A673 (cell line): Measurements from ENCODE around the gene TECPR1.

ENCODE experiments used
- EZH2 ChIP-seq: fragments of 200-600 bp; sonication (generic); IDR thresholded peaks from 2 replicates; pipeline ENCODE4 v1.6.1; 2017; ENCODE audit warnings: borderline replicate concordance, low read depth, mild to moderate bottlenecking, mixed read lengths, antibody characterized with exemption, low read length; ENCODE audit not compliant: poor library complexity, severe bottlenecking
- TF ChIP-seq, protein P1 (sequence below): fragments of 300-800, 200-600 bp; sonication (generic); conservative IDR thresholded peaks from 2 replicates; pipeline ENCODE4 v1.5.1; 2017; ENCODE audit warnings: low read depth, mild to moderate bottlenecking, antibody characterized with exemption, low read length, moderate library complexity, mixed read lengths

DNA sequence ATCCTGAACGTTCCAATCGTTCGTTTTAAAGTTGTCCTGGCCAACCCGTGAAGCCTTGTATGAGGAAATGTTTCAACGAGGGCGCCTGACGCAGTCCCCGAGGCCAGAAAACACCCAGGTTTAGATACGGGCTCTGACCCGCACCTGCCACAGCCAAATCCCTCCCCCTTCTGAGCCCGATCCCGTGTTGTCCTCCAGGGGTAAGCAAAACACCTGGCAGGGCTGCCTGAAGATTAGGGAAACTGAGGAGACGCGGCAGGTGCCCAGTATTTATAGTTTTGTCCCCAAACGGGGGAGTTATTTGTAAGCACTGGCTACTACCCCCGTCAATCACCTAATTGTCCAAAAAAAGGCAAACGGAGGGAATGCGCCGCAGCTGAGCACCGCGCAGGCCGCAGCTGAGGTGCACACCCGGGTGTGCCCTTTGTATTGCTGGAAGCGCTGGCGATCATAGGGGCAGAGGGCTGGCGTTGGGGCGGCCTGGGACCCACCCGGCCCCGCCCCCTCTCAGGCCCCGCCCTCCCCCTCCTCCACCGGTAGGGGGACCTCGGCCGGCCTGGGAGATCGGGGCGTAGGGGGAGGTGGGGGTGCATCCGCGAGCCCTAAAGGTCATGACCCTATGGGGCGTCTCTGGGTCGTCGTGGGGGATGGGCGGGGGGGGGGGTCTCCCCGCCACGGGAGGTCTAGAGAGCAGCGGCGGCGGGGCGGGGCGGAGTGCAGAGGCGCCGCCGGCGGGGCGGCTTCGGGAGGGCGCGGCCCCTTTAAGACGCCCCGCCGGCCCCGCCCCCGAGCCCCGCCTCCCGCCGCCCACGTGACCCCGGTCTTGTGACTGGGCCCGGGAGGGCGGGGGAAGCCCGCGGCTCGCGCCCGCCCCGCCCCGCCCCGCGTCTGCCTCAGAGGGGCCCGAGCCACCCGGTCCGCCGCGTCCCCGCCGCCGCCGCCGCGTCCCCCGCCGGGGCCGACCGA, 29.0 kb upstream of the TECPR1 start, which contains the start of gene BRI3:
- TF ChIP-seq, protein P1, sequence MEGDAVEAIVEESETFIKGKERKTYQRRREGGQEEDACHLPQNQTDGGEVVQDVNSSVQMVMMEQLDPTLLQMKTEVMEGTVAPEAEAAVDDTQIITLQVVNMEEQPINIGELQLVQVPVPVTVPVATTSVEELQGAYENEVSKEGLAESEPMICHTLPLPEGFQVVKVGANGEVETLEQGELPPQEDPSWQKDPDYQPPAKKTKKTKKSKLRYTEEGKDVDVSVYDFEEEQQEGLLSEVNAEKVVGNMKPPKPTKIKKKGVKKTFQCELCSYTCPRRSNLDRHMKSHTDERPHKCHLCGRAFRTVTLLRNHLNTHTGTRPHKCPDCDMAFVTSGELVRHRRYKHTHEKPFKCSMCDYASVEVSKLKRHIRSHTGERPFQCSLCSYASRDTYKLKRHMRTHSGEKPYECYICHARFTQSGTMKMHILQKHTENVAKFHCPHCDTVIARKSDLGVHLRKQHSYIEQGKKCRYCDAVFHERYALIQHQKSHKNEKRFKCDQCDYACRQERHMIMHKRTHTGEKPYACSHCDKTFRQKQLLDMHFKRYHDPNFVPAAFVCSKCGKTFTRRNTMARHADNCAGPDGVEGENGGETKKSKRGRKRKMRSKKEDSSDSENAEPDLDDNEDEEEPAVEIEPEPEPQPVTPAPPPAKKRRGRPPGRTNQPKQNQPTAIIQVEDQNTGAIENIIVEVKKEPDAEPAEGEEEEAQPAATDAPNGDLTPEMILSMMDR, result no peak
- TF ChIP-seq EZH2, result no peak
